ENCODE measurements around the gene LRPPRC. TPM values are rescaled to one million over a fixed set of nuclear protein-coding genes. Genes with fewer than 3 reads are reported as not detected.

Gene LRPPRC
- total and polyA plus RNA-seq, 8 donors = 9.4 to 52.1 (median 37.3) TPM

DNA sequence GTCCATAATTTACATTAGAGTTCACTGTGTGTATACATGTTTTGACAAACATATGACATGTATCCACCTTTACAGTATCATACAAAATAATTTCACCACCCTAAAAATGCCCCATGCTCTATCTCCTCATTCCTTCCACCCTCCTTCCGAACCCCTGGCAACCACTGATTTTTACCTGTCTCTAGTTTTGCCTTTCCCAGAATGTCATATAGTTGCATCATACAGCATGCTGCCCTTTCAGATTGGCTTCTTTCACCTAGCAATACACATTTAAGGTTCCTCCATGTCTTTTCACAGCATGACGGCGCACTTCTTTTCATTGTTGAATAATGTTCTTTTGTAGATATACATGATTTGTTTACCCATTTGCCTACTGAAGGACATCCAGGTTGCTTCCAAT lies 10.4 kb downstream of the LRPPRC start:
- ATAC-seq (no peak), FAIRE-seq (no peak), DNase-seq (no peak)
- Histone ChIP-seq H3K4me3 (no peak overlapping the region), H3K4me1 (no peaks in the 10 kb centered on the region), H3K27ac (no peak overlapping the region), H3K36me3 (peaks cover 0 to 4% (median 0%) of the 10 kb centered on the region in 3 donors), H3K27me3 (no peaks in the 10 kb centered on the region), H3K9me3 (no peaks in the 10 kb centered on the region)
- TF ChIP-seq, protein P1, sequence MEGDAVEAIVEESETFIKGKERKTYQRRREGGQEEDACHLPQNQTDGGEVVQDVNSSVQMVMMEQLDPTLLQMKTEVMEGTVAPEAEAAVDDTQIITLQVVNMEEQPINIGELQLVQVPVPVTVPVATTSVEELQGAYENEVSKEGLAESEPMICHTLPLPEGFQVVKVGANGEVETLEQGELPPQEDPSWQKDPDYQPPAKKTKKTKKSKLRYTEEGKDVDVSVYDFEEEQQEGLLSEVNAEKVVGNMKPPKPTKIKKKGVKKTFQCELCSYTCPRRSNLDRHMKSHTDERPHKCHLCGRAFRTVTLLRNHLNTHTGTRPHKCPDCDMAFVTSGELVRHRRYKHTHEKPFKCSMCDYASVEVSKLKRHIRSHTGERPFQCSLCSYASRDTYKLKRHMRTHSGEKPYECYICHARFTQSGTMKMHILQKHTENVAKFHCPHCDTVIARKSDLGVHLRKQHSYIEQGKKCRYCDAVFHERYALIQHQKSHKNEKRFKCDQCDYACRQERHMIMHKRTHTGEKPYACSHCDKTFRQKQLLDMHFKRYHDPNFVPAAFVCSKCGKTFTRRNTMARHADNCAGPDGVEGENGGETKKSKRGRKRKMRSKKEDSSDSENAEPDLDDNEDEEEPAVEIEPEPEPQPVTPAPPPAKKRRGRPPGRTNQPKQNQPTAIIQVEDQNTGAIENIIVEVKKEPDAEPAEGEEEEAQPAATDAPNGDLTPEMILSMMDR (IDR thresholded peaks at IDR 0.05) = no peak
- WGBS, 2 donors = 92 to 96% methylated on average over 3 of the region's 3 CpGs
- intact Hi-C loops (cut with DNase I) = no loop called here

DNA sequence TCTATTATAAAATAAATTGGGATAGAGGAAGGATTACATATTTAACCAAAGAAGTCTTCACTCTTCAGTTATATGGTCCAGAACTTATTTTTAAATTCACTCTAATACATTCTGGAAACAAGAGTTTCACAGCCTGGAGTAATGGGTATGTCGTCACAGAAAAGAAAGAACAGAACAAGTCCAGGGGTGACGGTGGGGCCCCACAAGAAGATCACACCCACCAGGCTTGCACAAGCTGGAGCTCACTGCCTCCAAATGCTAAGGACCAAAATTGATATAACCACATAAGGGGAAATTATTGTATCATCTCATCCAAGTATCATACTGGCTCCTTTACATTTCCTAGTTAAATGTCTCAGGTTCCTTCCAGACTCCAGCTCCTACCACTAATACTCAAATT lies 11.3 kb downstream of the LRPPRC start:
- 89 to 95% methylated on average over 2 of the region's 2 CpGs for WGBS, 2 donors
- no peaks in the 10 kb centered on the region for H3K9me3 ChIP-seq
- H3K36me3 ChIP-seq = peaks cover 0 to 4% (median 0%) of the 10 kb centered on the region in 3 donors
- no peak for ATAC-seq
- H3K27ac ChIP-seq = no peak overlapping the region
- no peak for FAIRE-seq
- intact Hi-C loops (cut with DNase I) = no loop called here
- DNase-seq = no peak
- H3K4me1 ChIP-seq = peaks cover 0 to 2% (median 0%) of the 10 kb centered on the region in 3 donors
- H3K4me3 ChIP-seq = no peak overlapping the region
- TF ChIP-seq, protein P1 (IDR thresholded peaks at IDR 0.05) = no peak
- H3K27me3 ChIP-seq = no peaks in the 10 kb centered on the region

DNA sequence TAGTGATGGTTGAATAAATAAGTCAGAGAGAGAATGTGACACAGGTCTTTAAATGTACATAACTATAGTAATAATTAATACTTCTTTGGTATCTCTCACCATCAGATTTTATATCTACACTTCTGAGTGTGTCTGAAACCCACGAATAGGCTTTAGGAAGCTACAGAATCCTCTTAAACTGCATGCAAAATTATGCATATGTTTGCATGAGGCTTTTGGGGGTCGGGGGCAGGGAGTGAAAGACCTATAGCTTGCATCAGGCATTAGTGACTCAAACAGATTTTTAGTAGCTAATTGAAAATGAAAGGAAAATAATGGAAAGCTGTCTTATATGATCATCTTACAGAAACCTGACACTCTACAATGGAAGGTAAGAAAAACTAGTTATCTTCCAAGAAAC lies 14.9 kb downstream of the LRPPRC start:
- FAIRE-seq (no peak), DNase-seq (no peak), ATAC-seq (no peak)
- intact Hi-C loops (cut with DNase I) = no loop called here
- H3K27ac ChIP-seq = no peak overlapping the region
- 82 to 84% methylated on average over 2 of the region's 2 CpGs for WGBS, 2 donors
- TF ChIP-seq, protein P1 (IDR thresholded peaks at IDR 0.05) = no peak
- peaks cover 0 to 22% (median 4%) of the 10 kb centered on the region in 3 donors for H3K36me3 ChIP-seq
- H3K27me3 ChIP-seq = no peaks in the 10 kb centered on the region
- no peak overlapping the region for H3K4me3 ChIP-seq
- H3K9me3 ChIP-seq = no peaks in the 10 kb centered on the region
- H3K4me1 ChIP-seq = peaks cover 0 to 5% (median 0%) of the 10 kb centered on the region in 3 donors

DNA sequence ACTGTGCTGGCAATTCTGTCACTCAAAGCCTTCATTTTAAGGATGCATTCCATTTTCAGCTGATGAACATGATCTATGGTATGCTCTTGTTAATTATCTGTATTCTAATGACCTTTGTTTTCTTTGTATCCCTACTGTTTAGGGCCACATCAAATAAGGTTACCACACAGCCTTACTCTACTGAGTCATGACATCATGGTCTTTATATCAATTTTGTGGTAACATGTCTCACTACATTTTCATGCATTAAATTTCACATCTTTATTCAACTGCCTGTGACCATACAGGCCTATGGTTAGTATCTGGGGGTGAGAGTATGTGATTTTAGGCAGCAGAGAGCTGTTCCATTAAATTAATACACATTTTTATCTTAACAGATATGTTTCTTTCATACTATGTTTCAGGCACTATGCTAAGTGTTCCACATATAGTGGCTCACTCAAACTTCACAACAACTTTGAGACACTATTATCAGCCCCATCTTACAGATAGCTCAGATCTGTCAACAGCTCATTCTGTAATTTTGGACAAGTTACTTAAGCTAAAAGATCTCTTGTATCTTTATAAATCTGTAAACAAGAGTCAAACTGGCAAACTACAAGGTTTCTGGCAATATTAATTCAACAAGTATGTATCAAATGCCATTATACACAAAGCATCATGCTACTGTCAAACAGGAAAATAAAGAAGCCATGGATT lies 18.0 kb downstream of the LRPPRC start:
- no peak for ATAC-seq
- no peak for FAIRE-seq
- TF ChIP-seq, protein P1 (IDR thresholded peaks at IDR 0.05) = no peak
- Histone ChIP-seq H3K9me3 (no peaks in the 10 kb centered on the region), H3K27me3 (no peaks in the 10 kb centered on the region), H3K4me3 (no peak overlapping the region), H3K4me1 (peaks cover 0 to 5% (median 0%) of the 10 kb centered on the region in 3 donors), H3K36me3 (peaks cover 0 to 46% (median 18%) of the 10 kb centered on the region in 3 donors), H3K27ac (no peak overlapping the region)
- DNase-seq = no peak
- intact Hi-C loops (cut with DNase I) = no loop called here

DNA sequence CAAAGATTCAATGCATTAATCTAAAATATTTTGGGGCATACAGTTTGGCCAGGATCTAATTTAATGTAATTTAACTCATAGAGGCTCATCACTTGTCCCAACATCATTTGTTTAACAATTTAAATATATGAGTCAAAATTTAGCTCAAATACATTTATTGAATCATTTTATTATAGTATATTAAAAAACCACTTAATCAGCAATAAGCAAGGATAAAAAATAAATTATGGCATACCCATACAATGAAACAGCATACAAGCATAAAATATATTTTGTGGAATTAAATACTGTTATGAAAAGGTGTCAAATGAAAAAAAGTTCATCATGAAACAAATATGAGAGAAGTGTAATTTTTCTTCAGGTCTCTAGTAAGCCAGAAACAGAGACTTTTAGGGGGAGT lies 34.9 kb downstream of the LRPPRC start:
- Histone ChIP-seq H3K36me3 (peaks cover 0 to 48% (median 12%) of the 10 kb centered on the region in 3 donors), H3K4me1 (no peaks in the 10 kb centered on the region), H3K9me3 (no peaks in the 10 kb centered on the region), H3K27me3 (no peaks in the 10 kb centered on the region), H3K4me3 (no peak overlapping the region), H3K27ac (no peak overlapping the region)
- FAIRE-seq = no peak
- intact Hi-C loops (cut with DNase I) = loop anchor here in 1 of 3 donors (5.0 kb wide), 1 partner anchor 226 kb away; no protein-coding TSS in a partner anchor
- TF ChIP-seq, protein P1 (IDR thresholded peaks at IDR 0.05) = no peak
- no peak for DNase-seq
- no peak for ATAC-seq

All from pancreas (tissue), 10 donors.